ENCODE data around the gene DCC. TPM values are rescaled to one million over a fixed set of nuclear protein-coding genes. Genes with fewer than 3 reads are reported as not detected.
"Not testable (repeated sequence)": the region's sequence is repeated elsewhere in the genome, so short reads cannot be mapped to it uniquely, and the experiment has no call there.

DCC gene
- polyA plus RNA-seq, 12 donors, result 0.04 to 1.1 (median 0.26) TPM; not detected in 3

DNA sequence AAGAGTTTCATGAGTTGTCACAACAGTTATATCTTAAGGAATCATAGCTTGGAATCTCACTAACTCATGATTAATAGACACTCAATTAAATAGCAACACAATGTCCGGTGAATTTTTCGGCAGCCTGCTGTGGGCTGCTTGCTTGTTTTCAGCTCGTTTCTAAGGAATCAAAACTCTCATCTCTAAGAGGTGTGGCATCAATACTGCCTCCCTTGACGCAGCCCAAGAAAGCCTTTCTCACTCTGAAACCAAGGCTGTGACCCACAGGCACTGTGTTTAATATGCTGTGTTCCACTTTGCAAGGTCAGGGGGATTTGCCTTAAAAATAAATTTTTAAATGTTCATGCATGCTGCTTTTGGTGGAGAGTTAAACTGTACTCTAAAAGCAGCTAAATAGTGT is 5.4 kb downstream of the DCC start:
- DNase-seq, result no peak

DNA sequence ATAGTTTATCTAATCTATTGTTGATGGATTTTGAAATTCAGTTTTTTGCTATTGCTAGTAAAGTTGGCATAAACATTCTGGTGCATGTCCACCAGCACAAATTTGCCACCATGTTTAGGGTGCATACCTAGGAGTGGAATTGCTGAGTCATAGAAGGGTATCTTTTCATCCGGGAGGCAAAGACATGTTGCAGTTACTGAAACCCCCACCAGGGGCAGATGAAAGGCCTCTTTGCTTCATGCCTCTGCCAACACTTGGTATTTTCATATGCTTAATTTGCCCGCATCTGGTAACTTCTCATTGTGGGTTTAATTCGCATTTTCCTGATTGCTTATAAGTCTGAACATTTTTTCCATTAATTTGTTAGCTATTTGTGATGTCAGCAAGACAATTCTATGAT is 8.2 kb downstream of the DCC start:
- no peak for DNase-seq

DNA sequence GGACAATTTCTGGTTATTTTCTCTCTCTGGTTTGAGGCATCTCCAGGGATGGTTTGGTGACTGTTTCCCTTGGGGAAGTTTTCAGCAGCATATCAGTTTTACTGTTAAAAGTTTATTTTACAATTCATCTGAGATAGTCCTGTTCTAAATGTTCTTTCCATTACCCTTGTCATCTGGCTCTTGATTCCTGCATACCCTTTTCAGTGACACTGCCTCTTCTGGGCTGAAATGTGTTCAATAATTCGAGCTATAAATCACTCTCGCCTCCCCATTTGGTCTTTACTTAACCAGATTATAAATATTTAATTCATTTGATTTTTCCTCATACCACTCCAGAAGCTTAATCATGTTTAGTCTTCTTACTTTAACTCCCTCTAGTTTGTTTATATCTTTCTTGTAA is 9.5 kb downstream of the DCC start:
- no peak for DNase-seq

DNA sequence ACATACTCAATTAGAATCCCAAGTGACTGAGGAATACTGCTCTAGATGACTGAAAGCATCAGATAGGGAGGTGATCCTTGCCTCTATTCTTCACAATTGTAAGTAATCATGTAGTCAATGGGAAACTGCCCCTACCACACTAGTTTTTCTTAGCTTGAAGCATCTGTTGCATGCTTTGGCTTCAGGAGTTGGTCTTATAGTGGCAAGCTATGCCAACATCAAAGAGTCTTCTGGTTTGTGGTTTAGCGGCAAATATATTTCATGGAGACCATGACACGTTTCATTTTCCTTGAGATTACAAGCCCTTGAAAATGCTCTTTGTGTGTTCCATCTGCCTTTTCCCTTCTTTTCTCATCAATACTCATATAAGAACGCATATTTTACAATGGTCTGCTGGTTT is 12.9 kb downstream of the DCC start:
- DNase-seq, result no peak

DNA sequence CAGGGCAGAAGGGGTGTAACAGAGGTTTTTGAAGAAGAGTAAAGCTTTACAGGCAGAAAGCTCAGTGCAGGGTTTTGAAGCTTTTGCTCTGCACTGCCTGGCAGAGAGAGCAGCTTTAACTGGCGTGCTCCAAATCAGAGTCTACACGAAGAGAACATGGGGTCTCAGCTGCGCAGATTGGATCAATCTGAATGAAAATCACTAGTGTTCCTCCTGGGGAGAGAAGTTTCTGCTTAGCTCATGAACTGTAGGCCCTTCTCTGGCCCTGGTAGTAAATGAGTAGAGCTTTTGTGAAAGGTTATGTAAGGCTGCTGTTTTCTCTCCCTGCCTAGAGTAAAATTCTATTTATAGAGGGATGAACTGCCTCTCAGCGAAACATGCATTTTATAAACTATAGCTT is 13.6 kb downstream of the DCC start:
- DNase-seq, result no peak

DNA sequence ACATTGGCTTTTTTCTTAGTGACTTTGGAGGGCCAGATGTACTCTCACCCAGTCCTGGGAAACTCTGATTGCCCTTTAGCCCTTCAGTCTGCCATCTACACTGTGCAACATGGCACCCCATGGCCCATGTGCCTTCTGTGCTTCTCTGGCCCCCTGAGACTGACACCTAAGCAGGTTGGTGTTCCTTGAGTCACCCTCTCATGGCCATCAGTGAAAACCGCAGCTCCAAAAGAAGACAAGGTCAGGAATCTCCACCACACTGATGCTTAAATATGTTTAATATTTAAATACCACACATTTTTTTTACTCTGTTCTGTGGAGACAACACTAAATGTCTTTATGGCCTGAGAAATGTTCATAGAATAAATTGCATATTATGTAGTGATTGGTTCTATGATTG is 23.9 kb downstream of the DCC start:
- no peak for DNase-seq

DNA sequence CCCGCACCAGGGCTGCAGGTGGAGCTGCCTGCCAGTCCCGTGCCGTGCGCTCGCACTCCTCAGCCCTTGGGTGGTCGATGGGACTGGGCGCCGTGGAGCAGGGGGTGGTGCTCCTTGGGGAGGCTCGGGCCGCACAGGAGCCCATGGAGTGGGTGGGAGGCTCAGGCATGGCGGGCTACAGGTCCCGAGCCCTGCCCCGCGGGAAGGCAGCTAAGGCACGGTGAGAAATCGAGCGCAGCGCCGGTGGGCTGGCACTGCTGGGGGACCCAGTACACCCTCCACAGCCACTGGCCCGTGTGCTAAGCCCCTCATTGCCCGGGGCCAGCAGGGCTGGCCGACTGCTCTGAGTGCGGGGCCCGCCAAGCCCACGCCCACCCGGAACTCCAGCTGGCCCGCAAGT is 26.9 kb downstream of the DCC start:
- not testable (repeated sequence) for DNase-seq

DNA sequence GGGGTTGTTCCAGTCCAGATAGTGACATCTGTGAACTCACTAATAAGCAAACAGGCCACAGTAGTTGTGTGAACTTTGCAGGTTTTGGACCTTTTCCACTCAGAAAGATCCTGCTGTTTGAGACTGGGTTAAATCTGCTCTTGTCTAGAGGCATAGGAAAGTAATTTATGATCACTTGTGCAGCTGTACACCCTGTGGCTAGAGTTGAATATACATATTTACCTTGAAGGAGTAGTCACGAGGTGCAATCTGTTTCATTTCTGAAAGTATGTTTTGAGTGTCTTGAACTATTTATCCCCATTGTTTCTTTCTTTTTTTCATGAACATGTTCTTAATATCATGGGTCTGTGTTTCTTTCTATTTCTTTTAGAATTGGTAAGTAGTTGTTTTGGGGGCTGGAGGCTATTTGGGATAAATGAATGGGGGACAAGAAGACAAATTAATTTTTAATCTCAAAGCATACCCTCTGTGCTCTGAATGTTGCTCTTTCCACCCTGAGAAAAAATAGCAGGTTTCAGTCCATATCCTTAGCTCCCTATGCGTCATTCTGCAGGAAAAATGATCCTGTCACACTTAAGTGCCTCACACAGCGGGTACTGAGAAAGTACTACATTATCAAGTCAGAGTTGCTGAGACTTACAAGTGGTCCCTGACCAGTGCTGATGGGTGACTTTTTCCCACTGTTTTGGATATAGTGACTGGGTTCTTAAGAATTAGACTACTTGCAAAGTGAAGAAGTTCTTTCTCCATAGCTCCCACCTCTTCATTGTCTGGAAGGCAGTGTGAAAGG is 28.2 kb downstream of the DCC start:
- DNase-seq, result no peak

DNA sequence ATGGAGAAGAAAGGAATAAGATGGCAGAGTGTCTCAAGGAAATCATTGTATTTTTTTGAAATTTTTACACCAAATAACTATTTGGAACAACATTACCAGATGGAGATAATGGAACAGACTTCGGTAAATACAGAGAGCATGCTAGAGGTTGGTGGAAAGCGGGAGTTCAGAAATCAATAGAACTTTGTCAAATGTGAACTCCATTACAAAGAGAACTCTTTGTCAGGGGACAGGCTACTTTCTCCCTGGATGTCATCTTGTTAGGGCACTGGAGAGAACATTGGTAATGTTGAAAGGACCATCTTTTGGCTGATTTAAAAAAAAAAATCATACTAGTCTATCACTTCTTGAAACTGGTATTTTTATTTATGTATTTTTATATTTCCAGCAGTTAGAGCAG is 30.8 kb downstream of the DCC start:
- no peak for DNase-seq

DNA sequence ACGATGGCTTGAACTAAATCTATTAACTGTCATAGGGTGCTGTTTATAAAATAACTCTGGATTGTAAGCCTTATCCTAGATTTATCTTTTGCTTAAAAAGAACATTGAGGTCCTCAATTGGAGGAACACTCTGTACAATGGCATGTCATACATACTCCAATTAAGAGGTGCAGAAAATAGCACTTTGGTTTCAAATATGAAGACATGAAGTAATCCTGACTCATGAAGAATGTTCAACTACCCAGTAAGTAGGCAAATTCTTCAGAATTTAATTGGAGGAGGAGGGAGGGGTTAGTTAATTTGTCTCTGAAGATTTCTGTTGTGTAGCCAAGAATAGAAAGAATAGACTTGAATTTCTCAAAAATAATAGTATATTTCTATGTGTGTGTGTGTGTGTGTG is 36.1 kb downstream of the DCC start:
- DNase-seq, result no peak

DNA sequence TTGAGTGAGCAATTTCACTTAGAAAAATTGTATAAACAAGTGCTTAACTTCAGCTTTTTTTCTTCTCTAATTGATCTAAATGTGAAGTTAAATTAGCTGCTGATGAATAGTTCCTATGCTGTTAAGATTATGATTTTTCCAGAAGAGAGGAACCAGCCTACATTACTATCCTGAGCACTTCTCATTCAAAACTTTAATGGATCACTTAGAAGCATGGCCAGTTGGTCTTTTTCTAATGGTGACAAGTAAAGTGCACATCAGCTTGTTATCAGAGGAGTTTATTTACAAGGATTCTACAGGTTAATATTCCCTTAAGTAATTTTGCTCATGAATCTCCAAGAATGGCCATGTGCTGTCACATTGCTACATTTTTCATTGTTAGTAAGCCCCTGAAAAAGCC is 37.1 kb downstream of the DCC start:
- no peak for DNase-seq

DNA sequence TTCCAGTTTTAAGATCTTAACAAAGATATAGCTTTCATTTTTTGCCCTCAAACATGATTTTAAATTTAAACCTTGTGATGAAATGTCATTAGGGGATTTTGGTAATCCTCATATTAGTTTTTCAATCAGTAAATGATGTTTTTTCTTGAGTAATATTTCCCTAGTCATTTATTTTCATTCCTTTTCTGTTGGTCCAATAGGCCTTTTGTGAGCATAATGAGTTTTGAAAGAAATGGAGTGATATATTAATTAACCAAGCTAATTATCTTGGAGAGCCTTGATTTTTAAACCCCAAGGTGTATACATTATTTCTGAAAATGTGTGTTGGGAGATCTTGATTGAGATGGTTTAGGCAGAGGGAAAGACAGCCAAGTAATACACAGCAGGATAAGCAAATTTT is 46.3 kb downstream of the DCC start:
- no peak for DNase-seq

DNA sequence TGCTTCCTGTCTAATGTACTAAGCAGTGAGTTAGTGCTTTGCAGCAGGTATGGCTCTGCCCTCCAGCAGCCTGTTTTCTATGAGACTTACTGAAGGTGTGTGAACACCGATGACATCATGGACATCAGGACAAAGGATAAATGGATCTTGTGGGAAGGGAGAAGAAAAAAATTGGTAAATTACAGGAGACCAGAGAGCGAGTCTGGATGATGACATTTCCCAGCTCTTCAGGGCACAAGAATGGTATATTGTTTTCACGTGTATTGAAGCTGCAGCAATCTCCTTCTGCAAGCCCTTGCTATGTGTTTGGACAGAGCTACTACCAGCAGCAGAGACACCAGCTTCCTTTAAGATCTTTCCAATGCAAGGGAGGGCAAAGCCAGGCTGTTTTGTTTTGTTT is 47.2 kb downstream of the DCC start:
- no peak for DNase-seq

DNA sequence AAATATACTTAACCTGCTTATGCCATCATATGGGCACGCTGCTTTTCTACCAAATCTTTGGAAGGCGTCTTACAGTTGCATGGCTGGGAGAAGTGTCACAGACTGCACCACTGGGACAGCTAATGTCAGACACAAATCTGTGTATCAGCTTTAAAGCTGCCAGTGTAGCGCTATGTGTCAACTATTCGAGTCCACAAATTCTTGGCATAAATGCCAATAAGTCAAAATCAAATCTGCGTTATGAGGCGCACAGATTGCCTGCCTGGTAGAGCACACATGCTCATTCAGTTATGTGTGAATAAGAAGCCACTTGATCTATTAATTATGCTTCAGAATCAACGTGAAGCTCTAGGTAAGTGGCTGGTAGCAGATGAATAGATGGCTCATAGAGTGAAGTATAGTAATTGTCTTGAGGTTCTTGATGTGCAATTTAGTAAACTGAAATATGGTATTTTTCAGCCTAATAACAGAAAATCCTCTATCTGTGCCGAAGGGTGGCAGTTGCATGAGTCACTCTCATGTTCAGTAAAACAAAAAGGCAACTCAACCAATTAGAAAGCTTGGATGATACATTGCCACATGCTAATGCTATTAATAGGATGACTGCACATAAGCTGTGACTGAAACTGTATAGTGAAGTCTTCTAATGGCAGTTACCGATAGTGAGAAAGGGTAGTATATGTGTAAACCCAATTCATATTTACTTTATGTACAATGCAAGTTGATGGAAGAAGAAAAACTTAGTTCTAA is 52.0 kb downstream of the DCC start:
- no peak for DNase-seq

DNA sequence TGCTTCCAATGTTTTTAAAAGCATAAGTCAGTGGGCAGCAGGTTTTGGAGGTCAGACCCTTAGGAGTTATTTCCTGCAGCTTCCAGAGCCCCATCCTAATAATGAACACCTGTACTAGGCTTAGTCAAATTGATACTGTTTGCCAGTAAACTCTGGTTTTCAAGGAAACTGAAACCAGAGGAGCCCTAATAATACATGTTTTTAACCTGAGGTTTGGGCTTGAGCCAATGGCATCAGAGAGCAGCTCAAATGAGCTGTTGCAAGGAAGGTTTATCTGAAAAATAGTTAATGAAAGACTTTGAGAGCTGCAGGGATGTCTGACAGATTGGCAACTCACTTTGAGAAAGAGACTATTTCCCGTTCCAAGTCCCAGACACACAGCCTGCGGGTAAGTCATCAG is 54.6 kb downstream of the DCC start:
- no peak for DNase-seq

DNA sequence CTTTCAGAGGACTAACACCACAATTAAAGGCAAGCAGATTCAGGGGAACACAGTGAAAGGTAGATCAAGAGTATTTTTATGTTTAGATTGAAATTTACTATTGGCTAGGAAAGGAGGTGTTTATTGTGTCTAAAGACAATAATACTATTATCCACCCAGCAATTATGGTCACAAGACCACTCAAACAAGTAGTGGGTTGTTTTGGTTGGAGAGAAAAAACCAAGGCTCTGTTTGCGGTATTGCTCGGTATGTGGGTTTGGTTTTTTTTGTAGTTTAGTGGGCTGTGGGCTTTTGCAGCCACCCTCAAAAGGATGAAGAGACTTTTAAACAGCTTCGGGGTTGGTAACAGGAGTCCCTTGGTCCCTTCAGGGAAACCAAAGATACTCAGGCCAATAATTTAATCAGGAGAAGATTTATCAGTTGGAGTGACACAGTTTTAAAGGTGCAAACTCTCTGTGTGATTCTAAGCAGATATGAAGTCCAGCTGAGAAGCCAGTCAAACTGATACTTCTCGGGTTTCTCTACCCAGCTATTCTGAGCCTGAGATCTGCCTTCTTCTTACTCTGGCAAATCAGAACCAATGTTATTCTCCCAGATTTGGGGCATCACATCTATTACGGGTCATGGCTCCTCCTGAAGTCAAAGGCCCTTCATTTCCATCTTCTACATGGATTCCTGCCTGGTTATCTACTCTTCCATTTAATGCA is 55.3 kb downstream of the DCC start:
- no peak for DNase-seq

DNA sequence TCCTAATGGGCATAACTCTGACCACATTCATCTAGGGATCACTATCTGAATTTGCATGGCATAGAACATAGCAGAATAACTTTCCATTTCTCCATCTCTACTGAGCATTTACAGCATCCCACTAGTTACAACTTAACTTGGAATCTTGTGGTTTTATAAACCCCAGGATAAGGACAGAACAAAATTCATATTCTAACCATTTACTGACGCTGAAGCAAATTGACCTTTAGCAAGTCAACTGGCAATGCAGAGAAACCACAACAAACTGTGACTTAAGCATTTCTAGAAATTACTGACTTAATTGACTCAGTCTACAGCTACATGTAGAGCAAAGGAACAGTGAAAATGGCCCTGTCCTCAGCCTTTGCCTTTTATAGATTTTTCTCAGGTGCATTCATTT is 61.2 kb downstream of the DCC start:
- DNase-seq, result no peak

DNA sequence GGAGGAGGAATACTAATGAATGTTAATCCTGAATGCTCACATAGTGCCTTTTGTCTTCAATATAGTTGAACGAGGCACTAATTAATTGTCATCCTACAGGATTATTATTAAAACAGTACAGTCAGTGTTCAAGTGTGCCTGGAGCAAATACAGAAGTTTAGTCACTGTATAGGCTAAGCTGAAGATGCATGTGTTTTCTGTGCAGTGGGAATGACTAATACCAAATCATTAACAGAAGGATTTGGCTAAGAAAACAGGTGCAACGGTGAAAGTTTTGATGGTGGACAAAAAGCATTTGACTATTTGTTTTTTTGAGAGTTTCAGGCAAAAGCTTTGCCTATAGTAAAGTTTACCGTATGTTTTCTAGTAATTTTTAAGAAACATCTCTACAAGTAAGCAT is 62.8 kb downstream of the DCC start:
- no peak for DNase-seq

DNA sequence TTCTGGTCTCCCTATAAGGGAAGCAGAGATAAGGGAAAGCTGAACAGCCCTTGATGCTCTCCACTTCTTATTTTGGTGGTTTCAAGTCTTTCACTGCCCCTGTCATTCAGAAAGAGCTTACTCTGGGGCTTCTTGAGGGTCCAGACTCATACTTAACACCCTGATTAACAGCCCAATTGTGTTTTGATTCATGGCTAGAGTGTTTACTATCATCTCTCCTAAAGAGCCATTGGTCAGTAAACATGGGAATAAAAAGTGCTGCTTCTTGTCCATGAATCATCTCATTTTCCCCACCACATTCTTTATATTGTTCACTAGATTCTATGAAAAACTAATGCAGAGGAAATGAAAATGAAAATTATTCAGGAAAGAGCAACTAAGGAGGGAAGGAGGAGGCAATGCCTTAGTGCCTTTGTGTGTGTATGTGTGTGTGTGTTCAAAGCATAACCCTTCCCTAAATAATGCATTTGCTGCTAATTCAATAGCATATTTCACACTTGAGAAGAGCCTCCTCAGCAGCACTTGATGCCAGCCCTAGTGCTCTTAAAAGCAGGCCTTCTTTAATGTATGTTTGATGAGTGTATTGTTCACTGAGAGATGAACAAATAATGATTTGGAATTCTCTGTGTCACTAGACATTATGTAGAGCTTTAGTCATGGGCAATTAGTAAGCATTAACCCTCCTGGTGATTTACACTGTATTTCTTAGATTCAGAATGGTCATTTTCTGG is 63.5 kb downstream of the DCC start:
- no peak for DNase-seq

DNA sequence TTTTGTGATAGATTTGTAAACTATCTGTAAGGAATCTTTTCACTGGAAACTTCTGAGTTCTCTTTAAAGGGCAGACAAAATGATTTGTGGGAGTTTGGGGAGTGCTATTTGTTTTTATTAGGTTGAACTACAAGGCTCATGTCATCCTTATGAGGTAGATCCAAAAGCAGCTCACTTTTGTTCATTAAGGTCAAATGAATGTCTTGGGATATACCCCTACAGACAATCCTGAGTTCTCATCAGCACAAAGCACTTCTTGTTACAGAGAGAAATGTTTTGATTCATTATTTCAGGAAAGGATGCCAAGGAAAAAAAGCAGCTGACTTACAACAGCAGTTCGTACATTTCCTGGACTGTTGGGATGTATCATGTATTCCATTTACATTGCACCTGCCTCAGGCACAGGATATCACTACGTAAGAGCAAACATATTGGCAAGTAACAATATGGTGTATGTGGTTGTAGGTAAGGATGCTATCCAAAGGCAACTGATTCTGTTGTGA is 68.9 kb downstream of the DCC start:
- DNase-seq, result no peak

DNA sequence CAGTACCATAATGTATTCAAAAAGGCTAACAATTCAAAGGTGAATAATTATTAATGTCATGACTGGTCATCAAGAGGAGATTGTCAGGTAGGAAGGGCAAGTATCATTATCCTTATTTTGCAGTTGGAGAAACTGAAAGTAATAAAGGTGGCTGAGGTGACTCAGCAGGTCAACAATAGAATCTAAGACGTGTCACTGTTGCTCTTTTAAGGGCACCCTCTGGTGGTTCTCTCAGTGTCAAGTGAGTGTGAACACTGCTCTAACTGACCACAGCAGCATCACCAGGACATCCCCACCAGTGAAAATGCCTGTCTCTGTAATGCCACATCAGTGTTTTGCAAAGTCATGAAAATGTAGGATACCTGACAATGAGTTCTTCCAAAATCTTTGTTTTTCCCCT is 69.7 kb downstream of the DCC start:
- DNase-seq, result no peak

DNA sequence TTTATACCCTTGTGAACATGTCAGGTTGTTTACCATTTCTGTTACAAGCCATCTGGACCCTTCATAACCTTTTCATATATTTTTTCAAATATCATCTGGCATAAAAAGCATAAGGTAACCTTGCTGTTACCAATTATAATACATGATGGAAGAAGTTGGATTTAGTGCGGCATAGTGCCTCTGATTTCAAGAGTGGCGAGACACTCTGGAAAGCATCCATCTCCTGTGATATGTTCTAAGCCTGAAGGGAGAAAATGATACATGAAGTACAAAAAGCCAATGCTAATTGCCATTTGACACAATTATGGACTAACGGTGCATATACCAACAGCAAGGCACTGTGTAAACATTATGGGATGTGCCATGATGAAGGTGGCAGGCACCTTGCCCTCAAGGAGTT is 75.1 kb downstream of the DCC start:
- DNase-seq, result no peak
